ENCODE data around the gene TSC2.

Gene TSC2

DNA sequence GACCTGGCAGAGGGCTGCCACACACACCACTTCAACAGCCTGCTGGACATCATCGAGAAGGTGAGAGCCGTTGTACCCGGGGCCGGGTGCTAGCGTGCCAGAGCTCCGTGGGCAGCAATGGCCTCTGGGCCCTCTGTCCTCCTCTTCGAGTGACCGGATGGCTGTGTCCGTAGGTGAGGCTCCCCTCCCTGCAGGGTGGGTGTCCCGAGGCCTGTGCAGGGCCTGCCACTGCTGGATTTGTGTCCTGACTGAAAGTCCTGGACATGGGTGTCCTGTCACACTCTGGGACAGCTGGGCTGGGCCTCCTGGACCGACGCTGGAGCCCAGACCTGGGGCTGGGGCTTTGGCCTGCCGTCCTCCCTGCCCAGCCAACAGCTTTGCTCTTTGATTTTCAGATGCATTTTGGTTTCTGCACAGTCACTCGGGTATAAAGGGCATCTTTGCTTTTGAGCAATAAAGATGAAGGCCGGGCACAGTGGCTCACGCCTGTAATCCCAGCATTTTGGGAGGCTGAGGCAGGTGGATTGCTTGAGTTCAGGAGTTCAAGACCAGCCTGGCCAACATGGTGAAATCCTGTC is 16.7 kb downstream of the TSC2 start:
- Histone ChIP-seq H3K36me3 (ENCODE audit: insufficient read depth) (peaks cover 4% of the 10 kb centered on the region; the same call in 1 of the 2 replicates), H3K4me3 (IDR thresholded peaks at IDR 0.05; ENCODE audit: insufficient read depth, low read depth, low read length) (no peak overlapping the region), H3K9ac (no peak overlapping the region), H3K4me1 (ENCODE audit: low read depth, poor library complexity, severe bottlenecking) (no peaks in the 10 kb centered on the region), H2AFZ (ENCODE audit: low read depth) (no peak overlapping the region), H3K79me2 (ENCODE audit: insufficient read depth, low read depth) (no peaks in the 10 kb centered on the region), H3K27me3 (ENCODE audit: insufficient read depth, low read depth) (no peaks in the 10 kb centered on the region), H3K4me2 (no peak overlapping the region), H4K20me1 (ENCODE audit: insufficient read depth) (no peaks in the 10 kb centered on the region), H3K27ac (no peak overlapping the region)
- TF ChIP-seq, protein P1, sequence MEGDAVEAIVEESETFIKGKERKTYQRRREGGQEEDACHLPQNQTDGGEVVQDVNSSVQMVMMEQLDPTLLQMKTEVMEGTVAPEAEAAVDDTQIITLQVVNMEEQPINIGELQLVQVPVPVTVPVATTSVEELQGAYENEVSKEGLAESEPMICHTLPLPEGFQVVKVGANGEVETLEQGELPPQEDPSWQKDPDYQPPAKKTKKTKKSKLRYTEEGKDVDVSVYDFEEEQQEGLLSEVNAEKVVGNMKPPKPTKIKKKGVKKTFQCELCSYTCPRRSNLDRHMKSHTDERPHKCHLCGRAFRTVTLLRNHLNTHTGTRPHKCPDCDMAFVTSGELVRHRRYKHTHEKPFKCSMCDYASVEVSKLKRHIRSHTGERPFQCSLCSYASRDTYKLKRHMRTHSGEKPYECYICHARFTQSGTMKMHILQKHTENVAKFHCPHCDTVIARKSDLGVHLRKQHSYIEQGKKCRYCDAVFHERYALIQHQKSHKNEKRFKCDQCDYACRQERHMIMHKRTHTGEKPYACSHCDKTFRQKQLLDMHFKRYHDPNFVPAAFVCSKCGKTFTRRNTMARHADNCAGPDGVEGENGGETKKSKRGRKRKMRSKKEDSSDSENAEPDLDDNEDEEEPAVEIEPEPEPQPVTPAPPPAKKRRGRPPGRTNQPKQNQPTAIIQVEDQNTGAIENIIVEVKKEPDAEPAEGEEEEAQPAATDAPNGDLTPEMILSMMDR (conservative IDR thresholded peaks at IDR 0.05; ENCODE audit: low read depth, low read length), result no peak

DNA sequence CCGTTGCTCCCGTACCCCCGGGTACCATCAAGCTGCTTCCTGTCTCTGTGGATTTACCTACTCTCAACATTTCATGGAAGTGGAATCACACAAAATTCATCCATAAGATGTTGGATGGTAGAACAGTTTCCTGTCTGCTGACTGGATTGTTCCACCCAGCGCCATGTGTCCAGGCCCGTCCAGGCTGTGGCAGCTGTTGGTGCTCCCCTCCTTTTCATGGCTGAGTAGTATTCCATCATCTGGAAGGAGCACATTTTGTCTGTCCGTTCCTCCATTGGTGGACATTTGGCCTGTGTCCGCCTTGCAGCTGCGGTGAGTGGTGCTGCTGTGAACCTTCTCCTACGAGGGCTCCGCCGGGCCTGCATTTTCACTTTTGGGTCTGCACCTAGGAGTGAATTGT is 18.4 kb downstream of the TSC2 start:
- Histone ChIP-seq H4K20me1 (ENCODE audit: insufficient read depth) (no peaks in the 10 kb centered on the region), H3K27ac (no peak overlapping the region), H3K36me3 (ENCODE audit: insufficient read depth) (peaks cover 4% of the 10 kb centered on the region; the same call in 1 of the 2 replicates), H3K27me3 (ENCODE audit: insufficient read depth, low read depth) (no peaks in the 10 kb centered on the region), H3K4me3 (IDR thresholded peaks at IDR 0.05; ENCODE audit: insufficient read depth, low read depth, low read length) (no peak overlapping the region), H3K9ac (no peak overlapping the region), H3K4me1 (ENCODE audit: low read depth, poor library complexity, severe bottlenecking) (no peaks in the 10 kb centered on the region), H3K79me2 (ENCODE audit: insufficient read depth, low read depth) (no peaks in the 10 kb centered on the region), H3K4me2 (no peak overlapping the region), H2AFZ (ENCODE audit: low read depth) (no peak overlapping the region)
- TF ChIP-seq, protein P1 (conservative IDR thresholded peaks at IDR 0.05; ENCODE audit: low read depth, low read length), result no peak

DNA sequence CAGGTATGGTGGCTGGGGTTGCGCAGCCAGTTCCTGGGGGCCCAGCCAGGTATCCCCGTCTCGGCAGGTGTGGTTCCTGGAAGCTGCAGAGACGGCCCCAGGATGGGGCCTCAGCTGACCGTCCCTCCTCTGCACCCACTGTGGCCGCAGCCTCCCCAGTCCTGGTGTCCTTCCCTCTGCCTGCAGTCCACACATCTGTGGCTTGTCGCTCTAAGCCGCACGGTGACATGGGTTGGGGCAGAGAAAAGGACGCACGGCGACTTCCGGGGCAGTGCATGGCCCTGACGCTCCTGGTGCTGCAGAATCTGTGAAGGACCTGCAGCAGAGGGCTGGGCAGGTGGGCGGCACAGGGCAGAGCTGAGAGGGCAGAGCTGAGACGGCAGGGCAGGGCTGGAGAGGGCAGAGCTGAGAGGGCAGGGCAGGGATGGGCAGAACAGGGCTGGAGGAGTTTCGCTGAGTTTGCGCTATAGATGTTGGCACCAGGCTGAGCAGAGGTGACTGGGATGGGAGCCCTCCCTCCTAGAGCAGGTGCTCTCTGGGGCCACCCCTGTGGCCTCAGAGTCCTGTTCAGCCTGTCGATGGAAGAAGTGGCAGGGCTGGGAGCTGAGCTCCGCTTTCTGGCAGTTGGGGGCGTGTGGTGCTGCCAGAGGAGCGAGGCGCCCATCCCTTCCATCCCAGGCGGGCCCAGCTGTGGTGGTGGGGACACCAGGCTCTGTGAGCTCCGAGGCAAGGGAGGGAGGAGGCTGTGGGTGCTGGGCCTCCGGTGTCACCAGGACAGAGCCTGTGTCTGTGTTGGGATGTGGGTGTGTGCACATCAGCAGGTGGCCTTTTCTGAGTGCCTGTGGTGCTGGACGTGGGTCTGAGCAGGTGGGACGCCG is 23.0 kb downstream of the TSC2 start:
- Histone ChIP-seq H3K27me3 (ENCODE audit: insufficient read depth, low read depth) (no peaks in the 10 kb centered on the region), H3K27ac (no peak overlapping the region), H2AFZ (ENCODE audit: low read depth) (no peak overlapping the region), H3K4me2 (no peak overlapping the region), H3K36me3 (ENCODE audit: insufficient read depth) (peaks cover 4% of the 10 kb centered on the region; the same call in 1 of the 2 replicates), H4K20me1 (ENCODE audit: insufficient read depth) (no peaks in the 10 kb centered on the region), H3K79me2 (ENCODE audit: insufficient read depth, low read depth) (no peaks in the 10 kb centered on the region), H3K9ac (no peak overlapping the region), H3K4me1 (ENCODE audit: low read depth, poor library complexity, severe bottlenecking) (no peaks in the 10 kb centered on the region), H3K4me3 (IDR thresholded peaks at IDR 0.05; ENCODE audit: insufficient read depth, low read depth, low read length) (no peak overlapping the region)
- TF ChIP-seq, protein P1 (conservative IDR thresholded peaks at IDR 0.05; ENCODE audit: low read depth, low read length), result no peak

DNA sequence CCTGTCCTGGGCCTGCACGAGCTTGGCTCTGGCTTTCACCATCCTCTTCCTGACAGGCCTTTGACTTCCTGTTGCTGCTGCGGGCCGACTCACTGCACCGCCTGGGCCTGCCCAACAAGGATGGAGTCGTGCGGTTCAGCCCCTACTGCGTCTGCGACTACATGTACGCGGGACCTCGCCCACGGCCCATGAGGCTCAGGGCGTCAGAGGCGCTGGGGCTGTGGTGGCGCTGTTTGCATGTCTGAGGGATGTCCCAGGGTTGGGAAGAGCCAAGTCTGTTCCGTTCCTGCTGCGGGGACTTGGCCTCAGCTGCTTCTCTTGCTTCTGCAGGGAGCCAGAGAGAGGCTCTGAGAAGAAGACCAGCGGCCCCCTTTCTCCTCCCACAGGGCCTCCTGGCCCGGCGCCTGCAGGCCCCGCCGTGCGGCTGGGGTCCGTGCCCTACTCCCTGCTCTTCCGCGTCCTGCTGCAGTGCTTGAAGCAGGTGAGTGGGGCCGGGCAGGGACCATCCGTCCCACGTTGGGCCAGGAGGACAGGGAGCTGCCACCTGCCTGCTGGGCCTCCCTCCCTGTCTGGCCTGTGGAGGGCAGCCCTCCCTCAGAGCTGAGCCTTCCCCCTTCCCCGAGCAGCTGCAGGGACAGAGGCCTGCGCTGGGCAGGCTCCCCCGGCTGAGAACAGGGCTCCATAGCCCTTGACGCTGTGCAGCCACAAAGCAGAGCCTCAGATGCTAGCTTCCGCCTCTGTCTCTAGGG is 23.8 kb downstream of the TSC2 start:
- Histone ChIP-seq H3K27me3 (ENCODE audit: insufficient read depth, low read depth) (no peaks in the 10 kb centered on the region), H3K36me3 (ENCODE audit: insufficient read depth) (no peaks in the 10 kb centered on the region), H4K20me1 (ENCODE audit: insufficient read depth) (no peaks in the 10 kb centered on the region), H3K9ac (no peak overlapping the region), H2AFZ (ENCODE audit: low read depth) (no peak overlapping the region), H3K4me2 (no peak overlapping the region), H3K4me1 (ENCODE audit: low read depth, poor library complexity, severe bottlenecking) (no peaks in the 10 kb centered on the region), H3K27ac (no peak overlapping the region), H3K4me3 (IDR thresholded peaks at IDR 0.05; ENCODE audit: insufficient read depth, low read depth, low read length) (no peak overlapping the region), H3K79me2 (ENCODE audit: insufficient read depth, low read depth) (no peaks in the 10 kb centered on the region)
- TF ChIP-seq, protein P1 (conservative IDR thresholded peaks at IDR 0.05; ENCODE audit: low read depth, low read length), result no peak

All from KMS-11 (cell line).